Lower lobe of right lung (tissue), 2 donors: Measurements from ENCODE around the gene ENPP6. TPM values are rescaled to one million over a fixed set of nuclear protein-coding genes. Genes with fewer than 3 reads are reported as not detected.

Experiments used
- ATAC-seq, 2 donors: fragments of 200-7000 bp; cut with Tn5 transposase; one replicate each; pipeline ENCODE4 v1.9.1; 2020 to 2022; ENCODE audit warnings: mild to moderate bottlenecking in 2 of 2, moderate library complexity in 2 of 2
- DNase-seq: peaks from one replicate; pipeline ENCODE4 v3.0.0-alpha.2; 2020
- H3K27ac ChIP-seq: fragments of 200-600 bp; one replicate; pipeline ENCODE4 v1.8.0; 2022
- H3K27me3 ChIP-seq: fragments of 200-600 bp; one replicate; pipeline ENCODE4 v1.8.0; 2022; ENCODE audit warnings: low read depth
- H3K36me3 ChIP-seq: fragments of 200-600 bp; one replicate; pipeline ENCODE4 v1.8.0; 2022; ENCODE audit warnings: mild to moderate bottlenecking
- H3K4me1 ChIP-seq: fragments of 200-600 bp; one replicate; pipeline ENCODE4 v1.8.0; 2022
- H3K4me3 ChIP-seq: fragments of 200-600 bp; one replicate; pipeline ENCODE4 v1.8.0; 2022; ENCODE audit warnings: mild to moderate bottlenecking
- H3K9me3 ChIP-seq: fragments of 200-600 bp; one replicate; pipeline ENCODE4 v1.8.0; 2022
- CTCF ChIP-seq: fragments of 200-600 bp; IDR thresholded peaks from one replicate; pipeline ENCODE4 v1.8.0; 2022; ENCODE audit warnings: antibody characterized with exemption, mild to moderate bottlenecking
- intact Hi-C: fragments of 100-400 bp; cut with DNase I; formaldehyde crosslinking; loops from one replicate; pipeline ENCODE4 v1.11.0; 2022
- total RNA-seq: library from RNA; stranded (reverse); fragmentation: NEBNext Ultra II Directional; extraction: Animal tissue kit (Norgen Biotek cat#: 25700); gene quantifications from one replicate; pipeline ENCODE4 v1.2.1, GENCODE V29; 2021
- donor health status: DM: no; HTN: yes; CAD: no; lungs with severe emphysema.

ENPP6 gene
- total RNA-seq, 1 donor from 2014 or later: 0.74 TPM

DNA sequence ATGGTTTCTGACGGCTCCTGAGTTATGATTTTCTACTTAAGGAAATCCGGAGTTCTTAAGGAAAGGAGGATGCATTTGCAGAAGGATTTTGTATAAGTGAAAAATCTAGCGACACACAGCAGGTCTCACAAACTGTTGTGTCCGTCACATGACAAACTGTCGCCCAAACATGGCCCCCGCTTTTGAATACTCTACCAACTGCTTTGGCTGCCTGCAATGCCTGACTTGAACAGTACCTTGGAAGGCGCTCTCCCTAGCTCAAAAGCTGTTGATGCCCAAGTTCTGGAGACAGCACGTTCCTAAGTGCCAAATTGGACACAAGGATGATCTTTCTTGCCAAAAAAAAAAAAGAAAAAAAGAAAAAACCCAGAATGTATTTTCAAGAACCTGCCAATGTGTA is 103.2 kb downstream of the ENPP6 start:
- DNase-seq (no peak), ATAC-seq (no peak)
- intact Hi-C loops: no loop called here
- Histone ChIP-seq H3K9me3 (no peaks in the 10 kb centered on the region), H3K4me3 (no peak overlapping the region), H3K4me1 (no peaks in the 10 kb centered on the region), H3K36me3 (no peaks in the 10 kb centered on the region), H3K27me3 (no peaks in the 10 kb centered on the region), H3K27ac (no peak overlapping the region)
- no peak for TF ChIP-seq CTCF

GRCh38 chr4:184112006-184112550 is 105.6 kb downstream of the ENPP6 start:
- no peaks in the 10 kb centered on the region for H3K4me1 ChIP-seq
- no peaks in the 10 kb centered on the region for H3K36me3 ChIP-seq
- H3K4me3 ChIP-seq: no peak overlapping the region
- TF ChIP-seq CTCF: no peak
- intact Hi-C loops: no loop called here
- no peak for DNase-seq
- no peak overlapping the region for H3K27ac ChIP-seq
- H3K9me3 ChIP-seq: no peaks in the 10 kb centered on the region
- ATAC-seq: no peak
- no peaks in the 10 kb centered on the region for H3K27me3 ChIP-seq

DNA sequence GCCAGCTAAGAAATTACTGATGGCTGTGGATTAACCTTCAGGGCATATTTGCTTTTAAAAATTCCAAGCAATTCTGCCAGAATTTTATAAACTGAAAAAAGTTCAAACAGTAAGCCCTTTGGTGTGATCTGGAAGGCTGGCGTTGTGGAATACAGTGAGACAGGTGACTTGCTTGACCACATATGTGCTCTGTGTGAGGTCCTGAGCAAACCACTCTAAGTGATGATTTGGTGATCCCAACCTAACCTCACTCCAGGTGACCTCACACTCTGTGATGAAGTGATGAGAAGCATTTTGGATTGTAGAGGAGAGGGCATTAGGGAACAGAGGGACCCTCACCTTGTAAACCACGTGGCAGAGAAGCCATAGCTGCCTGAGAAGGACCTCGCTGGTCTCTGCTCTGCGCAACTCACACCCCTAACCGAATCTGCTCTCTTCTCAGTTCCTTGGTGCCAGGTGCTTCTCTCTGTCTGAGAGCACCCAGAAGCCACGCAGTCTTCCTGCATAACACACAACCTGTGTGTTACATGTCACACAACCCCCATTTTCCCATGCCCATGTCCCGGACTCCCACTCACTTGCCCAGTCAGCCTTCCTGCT is 106.3 kb downstream of the ENPP6 start:
- H3K27ac ChIP-seq: no peak overlapping the region
- no peak for TF ChIP-seq CTCF
- intact Hi-C loops: no loop called here
- H3K4me1 ChIP-seq: no peaks in the 10 kb centered on the region
- H3K36me3 ChIP-seq: no peaks in the 10 kb centered on the region
- H3K27me3 ChIP-seq: no peaks in the 10 kb centered on the region
- DNase-seq (no peak), ATAC-seq (no peak)
- no peaks in the 10 kb centered on the region for H3K9me3 ChIP-seq
- H3K4me3 ChIP-seq: no peak overlapping the region

GRCh38 chr4:184110452-184111224 is 107.0 kb downstream of the ENPP6 start:
- no peak overlapping the region for H3K4me3 ChIP-seq
- H3K27ac ChIP-seq: no peak overlapping the region
- no peak for DNase-seq
- ATAC-seq: no peak
- no peaks in the 10 kb centered on the region for H3K9me3 ChIP-seq
- H3K36me3 ChIP-seq: no peaks in the 10 kb centered on the region
- TF ChIP-seq CTCF: no peak
- no peaks in the 10 kb centered on the region for H3K4me1 ChIP-seq
- intact Hi-C loops: no loop called here
- no peaks in the 10 kb centered on the region for H3K27me3 ChIP-seq

DNA sequence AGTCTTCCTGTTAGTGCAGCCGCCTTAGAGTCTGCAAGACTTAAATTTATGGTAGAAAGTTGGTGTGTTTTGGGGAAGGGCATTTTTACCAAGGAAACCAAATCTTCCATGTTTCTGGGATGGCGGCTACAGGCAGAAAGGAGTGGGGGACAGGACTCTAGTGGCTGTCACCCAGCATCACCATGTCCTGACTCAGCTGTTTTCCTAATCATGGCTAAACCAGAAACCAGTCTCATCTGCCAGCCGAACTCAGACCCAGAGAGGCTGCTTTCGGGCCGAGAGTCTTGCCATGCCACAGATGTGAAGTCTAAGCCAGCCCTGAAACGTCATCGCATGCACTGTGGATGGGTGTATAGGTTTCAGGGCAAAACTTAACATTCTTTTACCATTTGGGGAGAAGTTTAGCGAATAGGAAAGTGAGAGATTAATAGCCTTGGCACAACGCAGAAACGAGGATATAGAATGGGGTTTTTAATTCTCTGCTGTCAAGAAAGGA is 109.6 kb downstream of the ENPP6 start:
- TF ChIP-seq CTCF: no peak
- ATAC-seq (no peak), DNase-seq (no peak)
- Histone ChIP-seq H3K9me3 (no peaks in the 10 kb centered on the region), H3K4me1 (peaks cover 12% of the 10 kb centered on the region), H3K27me3 (no peaks in the 10 kb centered on the region), H3K27ac (no peak overlapping the region), H3K4me3 (no peak overlapping the region), H3K36me3 (no peaks in the 10 kb centered on the region)
- intact Hi-C loops: loop anchor here (10.0 kb wide), 1 partner anchor 263 kb away; no protein-coding TSS in a partner anchor
